Kidney epithelial cell (primary cell): ENCODE measurements around the gene CBFA2T2. TPM values are rescaled to one million over a fixed set of nuclear protein-coding genes. Genes with fewer than 3 reads are reported as not detected.
"Not testable (repeated sequence)": the region's sequence is repeated elsewhere in the genome, so short reads cannot be mapped to it uniquely, and the experiment has no call there.

Experiments
- DNase-seq: peaks from one replicate; pipeline ENCODE4 v3.0.0-alpha.2; 2010; ENCODE audit warnings: low read depth
- H3K27me3 ChIP-seq: 2 replicates; pipeline ENCODE4 v1.6.0; 2011; ENCODE audit warnings: low read length; ENCODE audit not compliant: control insufficient read depth, insufficient read depth
- H3K36me3 ChIP-seq: 2 replicates; pipeline ENCODE4 v1.5.1; 2011; ENCODE audit warnings: low read length; ENCODE audit not compliant: control insufficient read depth, insufficient read depth
- H3K4me3 ChIP-seq: 2 replicates; pipeline ENCODE4 v1.5.1; 2011; ENCODE audit warnings: low read depth, mild to moderate bottlenecking, control low read depth, low read length
- CTCF ChIP-seq: IDR thresholded peaks from 2 replicates; pipeline ENCODE4 v1.5.1; 2011; ENCODE audit warnings: mild to moderate bottlenecking, moderate library complexity, low read length, control low read depth, inconsistent platforms; ENCODE audit not compliant: insufficient read depth, poor library complexity, severe bottlenecking
- total RNA-seq: library from RNA; depleted of rRNA; stranded (reverse); fragments of >200 nt; gene quantifications from 2 replicates; pipeline ENCODE4 v1.2.3, GENCODE V29; 2015

Gene CBFA2T2
- total RNA-seq, 1 donor from 2014 or later, result 13.4 TPM

GRCh38 chr20:33488201-33488600, 1.7 kb upstream of the CBFA2T2 start:
- no peak for TF ChIP-seq CTCF
- no peak for DNase-seq
- H3K27me3 ChIP-seq, result no peaks in the 10 kb centered on the region

DNA sequence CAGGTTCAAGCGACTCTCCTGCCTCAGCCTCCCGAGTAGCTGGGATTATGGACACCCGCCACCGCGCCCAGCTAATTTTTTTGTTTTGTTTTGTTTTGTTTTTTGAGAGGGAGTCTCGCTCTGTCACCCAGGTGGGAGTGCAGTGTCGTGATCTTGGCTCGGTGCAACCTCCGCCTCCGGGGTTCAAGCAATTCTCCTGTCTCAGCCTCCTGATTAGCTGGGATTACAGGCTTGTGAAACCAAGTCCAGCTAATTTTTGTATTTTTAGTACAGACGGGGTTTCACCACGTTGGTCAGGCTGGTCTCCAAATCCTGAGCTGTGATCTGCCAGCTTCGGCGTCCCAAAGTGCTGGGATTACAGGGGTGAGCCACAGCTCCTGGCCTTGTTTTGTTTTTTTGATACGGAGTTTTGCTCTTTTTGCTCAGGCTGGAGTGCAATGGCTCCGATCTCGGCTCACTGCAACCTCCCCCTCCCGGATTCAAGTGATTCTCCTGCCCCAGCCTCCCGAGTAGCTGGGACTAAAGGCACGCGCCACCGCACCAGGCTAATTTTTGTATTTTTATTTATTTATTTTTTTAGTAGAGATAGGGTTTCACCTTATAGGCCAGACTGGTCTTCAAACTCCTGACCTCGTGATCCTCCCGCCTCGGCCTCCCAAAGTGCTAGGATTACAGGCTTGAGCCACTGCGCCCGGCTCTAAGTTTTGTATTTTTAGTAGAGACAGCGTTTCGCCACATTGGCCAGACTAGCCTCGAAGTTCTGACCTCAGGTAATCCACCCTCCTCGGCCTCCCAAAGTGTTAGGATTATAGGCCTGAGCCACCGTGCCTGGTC, 1.0 kb upstream of the CBFA2T2 start:
- H3K36me3 ChIP-seq, DNase-seq, H3K27me3 ChIP-seq: not testable (repeated sequence)
- H3K4me3 ChIP-seq, result peak overlapping the region; percentile 52

More at GRCh38 chr20:33488201-33488600, 1.7 kb upstream of the CBFA2T2 start:
- no peak overlapping the region for H3K4me3 ChIP-seq
- H3K36me3 ChIP-seq, result no peaks in the 10 kb centered on the region

GRCh38 chr20:33489495-33490022, 337 bp upstream of the CBFA2T2 start:
- no peaks in the 10 kb centered on the region for H3K36me3 ChIP-seq
- no peaks in the 10 kb centered on the region for H3K27me3 ChIP-seq
- DNase-seq, result peak; percentile 71
- TF ChIP-seq CTCF, result no peak
- H3K4me3 ChIP-seq, result peak overlapping the region; percentile 52

DNA sequence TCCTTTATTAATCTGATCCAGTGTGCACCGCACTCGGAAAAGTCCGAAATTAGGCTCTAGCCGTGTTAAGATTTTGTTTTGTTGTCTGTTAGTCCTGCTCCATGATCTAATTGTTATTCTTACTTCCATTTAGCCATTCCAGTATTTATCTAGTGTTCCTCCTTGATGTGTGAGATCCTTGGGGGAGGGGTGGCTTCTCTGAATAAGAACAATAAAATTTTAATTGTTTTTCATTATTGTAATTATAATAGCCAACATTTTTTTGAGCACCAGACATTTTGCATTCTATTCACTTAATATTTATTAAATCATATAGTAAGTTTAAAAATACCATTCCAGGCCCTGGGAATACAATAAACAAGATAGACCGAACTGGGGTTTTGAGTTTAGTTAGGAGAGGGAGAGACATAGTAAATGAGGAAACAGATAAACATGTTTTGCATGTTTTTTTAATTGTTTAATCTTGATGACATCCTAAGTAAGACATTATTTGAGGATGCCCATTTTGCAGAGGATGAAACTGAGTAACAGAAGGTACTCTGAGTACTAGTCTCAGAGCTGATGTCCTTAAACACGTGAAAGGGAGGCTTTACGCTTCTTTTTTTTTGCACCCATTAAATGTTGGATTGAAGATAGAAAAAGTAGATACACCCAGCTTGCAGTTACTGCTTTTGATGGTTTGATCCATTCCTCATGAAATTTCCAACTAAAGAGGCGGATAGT, 1.2 kb downstream of the CBFA2T2 start:
- DNase-seq, result no peak
- Histone ChIP-seq H3K27me3 (no peaks in the 10 kb centered on the region), H3K36me3 (no peaks in the 10 kb centered on the region), H3K4me3 (peak overlapping the region; percentile 53)
- TF ChIP-seq CTCF, result no peak

DNA sequence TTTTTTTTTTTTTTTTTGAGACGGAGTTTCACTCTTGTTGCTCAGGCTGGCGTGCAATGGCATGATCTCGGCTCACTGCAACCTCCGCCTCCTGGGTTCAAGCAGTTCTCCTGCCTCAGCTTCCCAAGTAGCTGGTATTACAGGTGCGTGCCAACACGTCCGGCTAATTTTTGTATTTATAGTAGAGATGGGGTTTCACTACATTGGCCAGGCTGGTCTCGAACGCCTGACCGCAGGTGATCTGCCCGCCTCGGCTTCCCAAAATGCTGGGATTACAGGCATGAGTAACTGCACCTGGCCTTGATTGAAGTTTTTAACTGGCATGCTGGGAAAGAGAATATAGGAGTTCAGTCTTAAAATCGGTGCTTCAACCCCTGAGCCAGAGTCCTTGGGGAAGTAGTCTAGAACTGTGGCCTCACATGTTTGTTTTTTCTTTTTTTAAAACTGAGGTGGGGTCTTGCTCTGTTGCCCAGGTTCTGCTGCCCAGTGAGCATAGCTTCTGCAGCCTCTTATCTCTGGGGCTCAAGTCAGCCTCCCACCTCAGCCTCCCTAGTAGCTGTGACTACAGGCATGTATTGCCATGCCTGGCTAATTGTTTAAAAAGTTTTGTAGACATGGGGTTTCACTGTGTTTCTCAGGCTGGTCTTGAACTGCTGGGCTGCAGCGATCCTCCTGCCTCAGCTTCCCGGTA, 3.3 kb downstream of the CBFA2T2 start:
- TF ChIP-seq CTCF, result no peak
- Histone ChIP-seq H3K27me3 (no peaks in the 10 kb centered on the region), H3K36me3 (no peaks in the 10 kb centered on the region), H3K4me3 (no peak overlapping the region)
- no peak for DNase-seq

GRCh38 chr20:33496776-33497175, 6.9 kb downstream of the CBFA2T2 start:
- H3K4me3 ChIP-seq, H3K36me3 ChIP-seq, H3K27me3 ChIP-seq, DNase-seq: not testable (repeated sequence)
